HG03196 (cell line): ENCODE data around the gene RIMBP3B.
"Not testable (repeated sequence)": the region's sequence is repeated elsewhere in the genome, so short reads cannot be mapped to it uniquely, and the experiment has no call there.

ENCODE experiments used
- ATAC-seq: cut with Tn5 transposase; IDR thresholded peaks from one replicate; pipeline ENCODE4 v1.9.1; 2021; ENCODE audit not compliant: unreplicated experiment

RIMBP3B gene, protein sequence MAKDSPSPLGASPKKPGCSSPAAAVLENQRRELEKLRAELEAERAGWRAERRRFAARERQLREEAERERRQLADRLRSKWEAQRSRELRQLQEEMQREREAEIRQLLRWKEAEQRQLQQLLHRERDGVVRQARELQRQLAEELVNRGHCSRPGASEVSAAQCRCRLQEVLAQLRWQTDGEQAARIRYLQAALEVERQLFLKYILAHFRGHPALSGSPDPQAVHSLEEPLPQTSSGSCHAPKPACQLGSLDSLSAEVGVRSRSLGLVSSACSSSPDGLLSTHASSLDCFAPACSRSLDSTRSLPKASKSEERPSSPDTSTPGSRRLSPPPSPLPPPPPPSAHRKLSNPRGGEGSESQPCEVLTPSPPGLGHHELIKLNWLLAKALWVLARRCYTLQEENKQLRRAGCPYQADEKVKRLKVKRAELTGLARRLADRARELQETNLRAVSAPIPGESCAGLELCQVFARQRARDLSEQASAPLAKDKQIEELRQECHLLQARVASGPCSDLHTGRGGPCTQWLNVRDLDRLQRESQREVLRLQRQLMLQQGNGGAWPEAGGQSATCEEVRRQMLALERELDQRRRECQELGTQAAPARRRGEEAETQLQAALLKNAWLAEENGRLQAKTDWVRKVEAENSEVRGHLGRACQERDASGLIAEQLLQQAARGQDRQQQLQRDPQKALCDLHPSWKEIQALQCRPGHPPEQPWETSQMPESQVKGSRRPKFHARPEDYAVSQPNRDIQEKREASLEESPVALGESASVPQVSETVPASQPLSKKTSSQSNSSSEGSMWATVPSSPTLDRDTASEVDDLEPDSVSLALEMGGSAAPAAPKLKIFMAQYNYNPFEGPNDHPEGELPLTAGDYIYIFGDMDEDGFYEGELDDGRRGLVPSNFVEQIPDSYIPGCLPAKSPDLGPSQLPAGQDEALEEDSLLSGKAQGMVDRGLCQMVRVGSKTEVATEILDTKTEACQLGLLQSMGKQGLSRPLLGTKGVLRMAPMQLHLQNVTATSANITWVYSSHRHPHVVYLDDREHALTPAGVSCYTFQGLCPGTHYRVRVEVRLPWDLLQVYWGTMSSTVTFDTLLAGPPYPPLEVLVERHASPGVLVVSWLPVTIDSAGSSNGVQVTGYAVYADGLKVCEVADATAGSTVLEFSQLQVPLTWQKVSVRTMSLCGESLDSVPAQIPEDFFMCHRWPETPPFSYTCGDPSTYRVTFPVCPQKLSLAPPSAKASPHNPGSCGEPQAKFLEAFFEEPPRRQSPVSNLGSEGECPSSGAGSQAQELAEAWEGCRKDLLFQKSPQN (N-terminal part only)

DNA sequence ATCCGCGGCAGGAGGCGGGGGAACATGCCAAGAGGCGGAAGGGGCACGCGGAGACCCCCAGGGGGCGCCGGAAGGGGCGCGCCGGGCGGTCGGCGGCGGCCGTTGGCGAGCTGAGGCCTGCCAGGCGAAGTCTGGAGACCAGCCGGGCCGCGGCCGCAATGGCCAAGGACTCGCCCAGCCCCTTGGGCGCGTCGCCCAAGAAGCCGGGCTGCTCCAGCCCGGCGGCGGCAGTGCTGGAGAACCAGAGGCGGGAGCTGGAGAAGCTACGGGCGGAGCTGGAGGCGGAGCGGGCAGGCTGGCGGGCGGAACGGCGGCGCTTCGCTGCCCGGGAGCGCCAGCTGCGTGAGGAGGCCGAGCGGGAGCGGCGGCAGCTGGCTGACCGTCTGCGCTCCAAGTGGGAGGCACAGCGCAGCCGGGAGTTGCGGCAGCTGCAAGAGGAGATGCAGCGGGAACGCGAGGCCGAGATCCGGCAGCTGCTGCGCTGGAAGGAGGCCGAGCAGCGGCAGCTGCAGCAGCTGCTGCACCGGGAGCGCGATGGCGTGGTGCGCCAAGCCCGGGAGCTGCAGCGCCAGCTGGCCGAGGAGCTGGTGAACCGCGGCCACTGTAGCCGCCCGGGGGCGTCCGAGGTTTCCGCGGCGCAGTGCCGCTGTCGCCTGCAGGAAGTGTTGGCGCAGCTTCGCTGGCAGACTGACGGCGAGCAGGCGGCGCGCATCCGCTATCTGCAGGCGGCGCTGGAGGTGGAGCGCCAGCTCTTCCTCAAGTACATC, at the start of gene RIMBP3B:
Gene RIMBP3B (plus strand): TSS at position 51 of the 767 bp plus-strand sequence. CDS start 108 bp downstream, at position 159.
- ATAC-seq = peak; percentile 70

DNA sequence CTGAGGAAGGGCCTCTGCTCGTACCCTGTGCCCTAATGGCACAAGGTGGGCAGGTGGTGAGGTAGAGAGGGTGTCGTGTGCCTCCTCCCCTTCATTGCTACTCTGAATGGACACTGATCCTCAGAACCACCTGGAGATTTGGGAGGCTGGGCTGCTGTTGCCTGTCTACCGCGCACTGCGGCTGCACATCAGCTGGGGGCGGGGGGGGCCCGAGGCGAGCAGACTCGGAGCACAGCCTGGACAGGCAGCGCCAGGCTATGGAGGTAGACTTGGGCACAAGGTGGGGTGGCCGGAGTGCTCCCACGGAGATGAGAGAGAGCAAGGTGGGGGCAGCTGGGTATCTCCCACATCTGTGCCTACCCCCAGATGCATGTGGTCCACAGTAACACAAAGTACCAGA, 26.0 kb upstream of the RIMBP3B start:
- ATAC-seq = not testable (repeated sequence)

DNA sequence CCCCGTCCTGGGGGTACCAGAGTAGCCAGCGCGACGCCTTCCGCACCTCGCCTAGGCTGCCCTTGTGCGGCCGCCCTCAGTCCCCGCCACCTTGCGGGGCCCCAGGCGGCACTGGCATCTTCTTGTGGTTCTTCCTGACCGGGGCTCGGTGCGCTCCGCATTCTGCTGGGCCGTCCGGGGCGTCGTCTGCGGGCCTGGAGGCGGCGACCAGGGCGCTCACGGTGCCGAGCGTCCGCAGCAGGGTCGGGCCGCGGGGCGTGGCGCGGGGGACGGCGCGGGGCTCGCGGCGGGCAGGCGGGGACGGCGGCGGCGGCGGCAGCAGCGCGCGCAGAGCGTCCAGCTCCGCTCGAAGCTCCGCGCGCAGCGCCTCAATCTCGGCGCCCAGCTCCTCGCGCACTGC, 23.0 kb upstream of the RIMBP3B start:
- not testable (repeated sequence) for ATAC-seq

DNA sequence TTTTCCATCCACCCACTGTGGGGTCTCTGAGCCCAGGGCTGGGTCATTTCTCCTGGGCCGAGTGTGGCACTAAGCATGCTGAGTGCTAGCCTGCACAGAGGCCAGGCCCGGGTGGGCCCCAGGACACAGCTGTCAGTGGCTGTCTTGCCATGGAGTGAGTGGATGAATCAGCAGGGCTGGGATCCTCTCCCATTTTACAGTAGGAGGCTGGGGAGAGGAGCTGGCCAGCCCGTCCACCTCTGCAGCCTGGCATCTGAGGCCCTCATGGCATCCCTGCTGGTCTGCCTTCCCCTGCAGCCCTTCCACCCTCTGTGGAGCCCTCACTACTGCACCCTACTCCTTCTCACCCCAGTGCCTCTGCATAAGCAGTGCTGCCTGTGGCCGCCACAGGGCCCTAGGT, 21.1 kb upstream of the RIMBP3B start:
- ATAC-seq = not testable (repeated sequence)

DNA sequence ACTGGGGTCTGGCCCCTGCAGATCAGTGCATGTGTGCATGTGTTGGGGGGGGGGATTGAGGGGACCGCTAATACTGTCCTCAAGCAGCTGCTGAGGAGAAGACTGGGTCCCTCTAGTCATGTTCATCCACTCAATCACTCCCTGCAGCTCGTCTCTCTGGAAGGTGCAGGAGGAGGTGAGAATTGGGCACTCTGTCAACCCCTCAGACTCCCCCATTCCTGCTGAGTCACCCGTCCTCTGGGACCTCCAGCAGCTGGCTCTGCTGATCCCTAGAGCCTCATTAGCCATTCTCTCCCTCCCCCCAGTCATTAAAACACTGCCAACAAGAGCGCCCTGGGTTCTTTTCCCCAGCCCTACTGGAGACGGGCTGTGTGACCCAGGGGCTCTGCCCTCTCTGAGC, 20.5 kb upstream of the RIMBP3B start:
- ATAC-seq = not testable (repeated sequence)

DNA sequence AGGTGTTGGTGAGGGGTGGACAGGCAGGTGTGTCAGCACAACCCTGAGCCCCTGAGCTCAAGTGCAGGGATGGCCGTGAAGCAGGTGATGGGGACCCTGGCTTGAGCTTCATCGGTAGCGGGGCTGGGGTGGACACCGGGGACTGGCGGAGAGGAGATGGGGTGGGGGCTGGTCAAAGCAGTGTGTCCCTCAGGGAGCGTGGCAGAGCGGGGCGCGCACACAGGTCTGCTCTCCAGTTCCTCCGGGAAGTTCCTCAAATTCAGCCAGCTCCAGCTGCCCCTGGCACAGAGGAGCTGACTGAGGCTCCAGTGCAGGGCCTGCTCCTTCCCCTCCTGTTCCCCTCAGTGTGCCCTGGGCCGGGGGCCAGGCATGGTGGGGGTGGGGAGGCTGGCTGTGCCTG, 19.7 kb upstream of the RIMBP3B start:
- ATAC-seq = not testable (repeated sequence)

DNA sequence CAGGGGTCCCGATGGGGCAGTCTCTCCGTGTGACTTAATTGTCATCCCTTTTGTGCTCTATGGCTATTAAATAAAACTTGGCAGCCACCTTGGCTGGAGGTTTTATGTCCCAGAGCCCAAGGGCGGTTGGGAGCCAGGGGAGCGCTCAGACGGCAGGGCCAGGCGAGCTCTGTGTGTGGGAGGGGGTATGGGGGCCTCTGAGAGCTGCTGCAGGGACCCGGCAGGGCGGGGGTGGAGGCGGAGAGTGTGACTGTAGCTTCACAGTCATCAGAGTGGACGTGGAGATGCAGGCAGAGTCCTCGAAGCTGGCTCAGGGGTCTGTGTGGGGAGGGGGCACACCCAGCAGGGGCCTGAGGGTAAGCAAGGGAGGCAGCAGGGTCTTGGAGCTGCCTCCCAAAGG, 19.2 kb upstream of the RIMBP3B start:
- ATAC-seq = not testable (repeated sequence)

DNA sequence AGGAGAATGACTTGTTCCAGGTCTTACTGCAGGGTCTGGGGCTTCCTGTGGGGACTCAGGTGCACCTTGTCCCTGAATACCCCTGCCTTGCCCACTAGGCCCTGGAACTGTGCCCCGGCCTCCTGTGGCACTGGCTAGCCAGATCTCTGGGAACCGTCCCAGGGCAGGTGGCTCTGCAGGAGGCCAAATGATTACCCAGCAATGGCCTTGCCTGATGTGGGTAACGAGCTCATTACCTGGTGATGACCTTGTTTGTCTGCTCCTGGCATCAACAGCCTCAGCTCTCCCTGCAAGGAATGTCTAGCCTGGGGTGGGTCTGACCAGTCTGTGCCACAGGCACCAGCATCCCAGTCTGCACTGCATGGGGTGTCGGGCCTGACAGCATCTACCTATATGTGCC, 18.2 kb upstream of the RIMBP3B start:
- not testable (repeated sequence) for ATAC-seq

DNA sequence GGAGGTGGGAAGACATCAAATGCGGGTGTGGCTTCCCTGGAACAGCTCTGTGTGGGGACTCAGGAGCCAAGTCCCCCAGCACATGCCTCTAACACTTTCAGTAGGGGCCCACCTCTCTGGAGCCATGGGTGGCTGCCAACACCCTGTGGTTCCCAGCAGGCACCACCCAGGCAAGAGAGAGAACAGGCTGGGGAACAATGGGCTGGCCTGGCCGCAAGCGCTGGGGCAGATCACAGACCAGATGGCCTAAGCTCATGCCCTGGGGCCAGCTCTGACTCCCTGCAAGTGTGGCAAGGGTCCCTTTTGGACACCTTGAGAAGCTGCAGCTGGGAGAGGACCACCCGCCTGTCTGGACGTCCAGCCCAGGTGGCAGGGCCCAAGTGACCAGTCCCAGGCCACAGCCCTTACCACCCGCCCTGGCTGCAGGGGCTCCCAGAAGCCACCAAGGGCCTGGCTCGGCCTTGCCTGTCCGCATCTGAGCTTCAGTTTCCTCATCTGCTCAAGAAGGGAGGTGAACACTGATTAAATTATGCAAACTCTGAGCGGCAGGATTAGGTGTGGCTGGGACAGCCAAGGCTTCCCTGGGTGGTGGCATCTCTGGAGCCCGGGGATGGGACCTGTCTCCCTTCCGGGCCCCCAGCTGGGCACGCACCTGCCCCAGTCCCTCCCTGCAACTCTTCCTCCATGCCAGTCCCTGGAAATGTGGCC, 14.8 kb upstream of the RIMBP3B start:
- not testable (repeated sequence) for ATAC-seq

DNA sequence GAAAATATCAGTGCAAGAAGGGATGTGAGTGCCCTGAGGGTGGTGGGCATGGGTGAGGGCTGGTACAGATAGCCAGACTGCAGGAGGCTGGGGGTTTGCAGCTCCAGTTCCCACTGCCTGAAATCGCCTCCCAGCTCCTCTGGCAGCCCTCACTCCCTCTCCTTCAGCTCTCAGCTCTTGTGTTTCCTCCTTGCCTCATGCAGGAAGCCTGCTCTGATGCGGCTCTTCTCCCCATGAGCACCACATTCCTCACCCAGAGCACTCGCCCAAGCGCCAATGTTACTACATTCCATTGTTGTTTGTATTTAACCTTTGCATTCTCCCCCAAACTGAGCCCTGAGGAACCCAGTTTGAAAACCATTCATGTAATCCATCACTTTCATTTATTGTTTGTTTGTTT, 7.7 kb upstream of the RIMBP3B start:
- not testable (repeated sequence) for ATAC-seq

DNA sequence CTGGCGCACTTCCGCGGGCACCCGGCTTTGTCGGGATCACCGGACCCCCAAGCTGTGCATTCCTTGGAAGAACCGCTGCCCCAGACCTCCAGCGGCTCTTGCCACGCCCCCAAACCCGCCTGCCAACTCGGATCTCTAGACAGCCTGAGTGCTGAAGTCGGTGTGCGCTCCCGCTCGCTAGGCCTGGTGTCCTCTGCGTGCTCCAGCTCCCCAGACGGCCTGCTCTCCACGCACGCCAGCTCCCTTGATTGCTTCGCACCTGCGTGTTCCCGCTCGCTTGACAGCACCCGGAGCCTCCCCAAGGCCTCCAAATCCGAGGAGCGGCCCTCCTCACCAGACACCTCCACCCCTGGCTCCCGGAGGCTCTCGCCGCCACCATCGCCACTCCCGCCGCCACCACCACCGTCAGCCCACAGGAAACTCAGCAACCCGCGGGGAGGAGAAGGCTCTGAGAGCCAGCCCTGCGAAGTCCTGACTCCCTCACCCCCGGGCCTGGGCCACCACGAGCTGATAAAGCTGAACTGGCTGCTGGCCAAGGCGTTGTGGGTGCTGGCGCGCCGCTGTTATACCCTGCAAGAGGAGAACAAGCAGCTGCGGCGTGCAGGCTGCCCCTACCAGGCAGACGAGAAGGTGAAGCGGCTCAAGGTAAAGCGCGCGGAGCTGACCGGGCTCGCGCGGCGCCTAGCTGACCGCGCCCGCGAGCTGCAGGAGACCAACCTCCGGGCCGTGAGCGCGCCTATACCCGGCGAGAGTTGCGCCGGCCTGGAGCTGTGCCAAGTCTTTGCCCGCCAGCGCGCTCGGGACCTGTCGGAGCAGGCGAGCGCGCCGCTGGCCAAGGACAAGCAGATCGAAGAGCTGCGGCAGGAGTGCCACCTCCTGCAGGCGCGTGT, 1.2 kb downstream of the RIMBP3B start:
- ATAC-seq = peak; percentile 8

DNA sequence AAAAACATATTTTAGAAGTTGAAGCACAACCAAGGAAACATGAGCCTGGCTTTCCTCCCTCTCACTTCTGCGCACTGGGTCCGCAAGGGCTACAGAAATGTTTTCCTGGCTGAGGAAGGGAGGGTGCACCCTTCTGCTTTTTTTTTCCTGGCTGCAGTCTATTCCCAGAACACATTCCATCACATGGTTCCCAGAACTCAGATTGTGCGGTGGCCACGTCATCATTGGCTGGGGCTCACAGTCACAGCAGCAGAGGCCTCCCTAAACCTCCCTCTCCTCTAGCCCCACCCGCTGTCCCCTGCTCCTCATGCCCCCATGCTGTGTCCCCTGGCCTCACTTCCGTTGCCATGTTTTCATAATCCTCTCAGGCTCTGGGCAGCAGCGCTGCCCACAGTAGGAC, 5.9 kb downstream of the RIMBP3B start:
- not testable (repeated sequence) for ATAC-seq

DNA sequence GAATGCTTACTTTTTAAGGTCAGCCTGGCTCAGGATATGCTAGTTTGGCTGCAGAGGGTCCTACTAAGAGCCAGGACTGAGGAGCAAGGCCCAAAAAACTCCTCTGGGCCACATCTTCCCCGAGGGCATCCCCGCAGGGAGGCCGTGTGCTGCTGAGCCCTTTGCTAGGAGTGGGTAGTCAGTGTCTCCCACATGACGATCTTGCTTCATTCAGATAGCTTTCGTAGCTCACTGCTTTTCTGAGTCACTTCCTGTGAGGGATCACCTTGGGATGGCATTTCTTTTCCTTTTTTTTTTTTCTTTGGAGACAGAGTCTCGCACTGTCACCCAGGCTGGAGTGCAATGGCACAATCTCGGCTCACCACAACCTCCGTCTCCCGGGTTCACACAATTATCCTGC, 6.5 kb downstream of the RIMBP3B start:
- ATAC-seq = not testable (repeated sequence)

DNA sequence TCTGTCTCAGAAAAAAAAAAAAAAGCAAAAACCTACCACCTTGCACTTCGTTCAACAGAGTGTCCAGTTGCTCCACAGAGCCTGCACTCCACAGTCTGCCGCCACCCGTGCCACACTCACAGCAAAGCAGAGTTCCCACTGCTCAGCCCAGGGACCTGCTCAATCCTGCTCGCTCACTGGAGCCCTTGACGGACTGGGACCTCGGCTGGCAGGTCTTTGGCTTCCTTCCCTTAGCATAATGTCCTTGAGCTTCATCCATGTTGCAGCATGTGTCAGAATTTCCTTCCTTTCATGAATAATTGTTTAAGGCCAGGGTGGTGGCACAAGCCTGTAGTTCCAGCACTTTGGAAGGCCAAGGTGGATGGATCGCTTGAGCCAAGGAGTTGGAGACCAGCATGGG, 11.1 kb downstream of the RIMBP3B start:
- ATAC-seq = not testable (repeated sequence)

DNA sequence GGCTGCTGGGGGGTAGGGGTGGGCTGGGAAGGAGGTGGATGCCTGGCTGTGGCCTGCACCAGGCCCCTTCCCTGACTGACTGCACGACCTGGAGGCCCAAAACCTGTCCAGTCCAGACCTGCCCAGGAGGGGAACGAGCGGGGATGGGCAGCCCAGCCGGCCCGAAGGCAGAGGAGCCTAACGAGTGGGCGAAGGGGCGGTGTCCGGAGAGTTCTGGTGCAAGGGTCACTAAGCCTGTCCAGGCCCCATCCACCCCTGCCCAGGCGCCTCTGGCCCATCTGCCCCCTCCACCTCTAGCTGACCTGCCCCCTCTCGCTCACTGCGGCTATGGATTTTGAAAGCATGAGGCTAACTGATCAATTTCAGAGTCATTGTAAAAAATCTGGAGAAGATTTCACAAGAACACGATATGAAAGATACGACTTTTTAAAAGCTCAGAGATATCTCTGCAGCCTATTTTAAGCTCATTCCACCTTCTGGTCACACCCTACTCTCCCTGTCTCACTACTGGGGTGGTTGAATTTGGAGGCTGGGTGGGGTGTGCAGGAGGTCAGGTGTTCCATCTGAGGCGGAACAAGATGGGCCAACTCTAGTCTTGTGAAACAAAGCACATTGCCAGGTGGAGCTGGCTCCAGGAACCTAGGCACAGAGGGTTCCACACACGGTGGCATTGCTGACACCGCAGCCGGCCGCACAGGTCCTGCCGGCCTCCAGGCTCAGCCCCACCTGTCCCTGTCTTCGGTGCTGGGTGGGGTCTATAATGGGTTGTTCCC, 17.8 kb downstream of the RIMBP3B start:
- ATAC-seq = not testable (repeated sequence)

DNA sequence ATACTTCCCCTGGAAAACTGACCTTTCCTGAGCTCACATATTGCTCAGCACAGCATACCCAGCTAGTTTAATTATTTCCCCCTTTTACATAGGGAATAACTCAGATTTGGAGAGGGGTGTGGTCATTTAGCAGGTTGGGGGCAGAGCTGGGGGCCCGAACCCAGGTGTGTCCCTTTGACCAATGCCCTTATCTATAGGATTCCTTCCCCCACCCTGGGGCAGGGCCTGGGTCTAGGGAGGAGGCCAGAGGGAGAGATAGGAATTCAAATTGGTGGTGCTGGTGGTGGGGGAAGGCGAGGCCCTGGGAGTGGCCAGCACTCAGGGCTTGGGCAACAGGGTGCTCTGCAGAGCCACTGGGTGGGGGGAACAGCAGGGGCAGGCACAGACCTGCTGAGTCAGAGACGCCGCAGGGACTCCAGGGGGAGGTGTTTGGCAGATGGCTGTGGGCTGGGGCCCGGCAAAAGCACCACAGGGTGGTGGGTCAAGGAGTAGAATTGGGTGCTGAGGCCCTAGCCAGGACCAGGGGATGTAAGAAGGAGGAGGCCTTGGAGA, 19.3 kb downstream of the RIMBP3B start:
- not testable (repeated sequence) for ATAC-seq

DNA sequence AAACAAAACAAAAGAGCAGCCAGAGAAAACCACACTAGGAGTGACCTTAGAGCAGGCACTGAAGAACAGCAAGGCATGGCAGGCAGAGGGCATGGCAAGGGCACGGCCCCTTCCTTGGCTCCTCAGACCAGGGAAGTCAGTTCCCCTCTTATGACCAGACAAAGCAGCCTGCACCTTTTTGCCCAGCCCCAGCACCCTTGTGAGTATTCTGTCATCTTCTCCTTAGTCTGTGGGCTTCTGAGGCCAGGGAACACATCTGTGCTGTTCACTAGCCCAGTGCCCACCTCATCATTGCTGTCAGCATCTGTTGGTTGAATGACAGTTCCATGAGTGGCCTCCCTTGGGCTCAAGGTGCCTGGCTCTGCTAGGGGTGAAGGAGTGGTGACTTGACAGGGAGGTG, 23.6 kb downstream of the RIMBP3B start:
- not testable (repeated sequence) for ATAC-seq
